NT2/D1 (cell line): ENCODE results near the gene MACF1.
"Not testable (repeated sequence)": the region's sequence is repeated elsewhere in the genome, so short reads cannot be mapped to it uniquely, and the experiment has no call there.

Source experiments
- DNase-seq: peaks from one replicate; pipeline ENCODE4 v3.0.0-alpha.2; 2011; ENCODE audit warnings: low read depth, low spot score
- H3K27me3 ChIP-seq: 2 replicates; pipeline ENCODE4 v1.6.0; 2011; ENCODE audit warnings: mild to moderate bottlenecking; ENCODE audit not compliant: insufficient read length, insufficient read depth
- H3K36me3 ChIP-seq: 2 replicates; pipeline ENCODE4 v1.6.1; 2011; ENCODE audit warnings: mild to moderate bottlenecking, low read length, mixed read lengths; ENCODE audit not compliant: insufficient read depth, insufficient read length
- H3K4me1 ChIP-seq: 2 replicates; pipeline ENCODE4 v1.5.1; 2011; ENCODE audit not compliant: insufficient read depth, insufficient read length
- H3K4me3 ChIP-seq: 2 replicates; pipeline ENCODE4 v1.5.1; 2011; ENCODE audit warnings: low read depth; ENCODE audit not compliant: insufficient read length
- H3K9ac ChIP-seq: 2 replicates; pipeline ENCODE4 v1.6.0; 2011; ENCODE audit warnings: low read depth; ENCODE audit not compliant: insufficient read length
- H3K9me3 ChIP-seq: 2 replicates; pipeline ENCODE4 v1.5.1; 2011; ENCODE audit warnings: mild to moderate bottlenecking, low read length; ENCODE audit not compliant: insufficient read depth
- SUZ12 ChIP-seq: IDR thresholded peaks from 2 replicates; pipeline ENCODE4 v1.6.1; 2011; ENCODE audit not compliant: insufficient read length, insufficient read depth; ENCODE audit errors: extremely low read depth
- YY1 ChIP-seq: IDR thresholded peaks from 2 replicates; pipeline ENCODE4 v1.6.1; 2011; ENCODE audit not compliant: insufficient read length, insufficient read depth
- ZNF274 ChIP-seq: IDR thresholded peaks from 2 replicates; pipeline ENCODE4 v1.6.1; 2011; ENCODE audit warnings: mild to moderate bottlenecking, low read depth, low read length

Gene MACF1

GRCh38 chr1:39195166-39196111 is 9.1 kb upstream of the MACF1 start:
- no peak for DNase-seq
- Histone ChIP-seq H3K9me3 (no peaks in the 10 kb centered on the region), H3K27me3 (no peaks in the 10 kb centered on the region), H3K4me3 (no peak overlapping the region), H3K9ac (no peak overlapping the region), H3K4me1 (peaks cover 7% of the 10 kb centered on the region), H3K36me3 (no peaks in the 10 kb centered on the region)
- TF ChIP-seq ZNF274, result no peak
- TF ChIP-seq SUZ12, result no peak
- no peak for TF ChIP-seq YY1

GRCh38 chr1:39196244-39197215 is 8.0 kb upstream of the MACF1 start:
- H3K9me3 ChIP-seq, result no peaks in the 10 kb centered on the region
- H3K4me1 ChIP-seq, result peaks cover 4% of the 10 kb centered on the region
- H3K9ac ChIP-seq, result no peak overlapping the region
- H3K4me3 ChIP-seq, result no peak overlapping the region
- H3K36me3 ChIP-seq, result no peaks in the 10 kb centered on the region
- no peak for DNase-seq
- TF ChIP-seq YY1, result no peak
- TF ChIP-seq ZNF274, result no peak
- no peak for TF ChIP-seq SUZ12
- no peaks in the 10 kb centered on the region for H3K27me3 ChIP-seq

- Histone ChIP-seq H3K4me3 (no peak overlapping the region), H3K9ac (no peak overlapping the region), H3K36me3 (no peaks in the 10 kb centered on the region), H3K27me3 (no peaks in the 10 kb centered on the region), H3K4me1 (peaks cover 5% of the 10 kb centered on the region), H3K9me3 (no peaks in the 10 kb centered on the region)
- TF ChIP-seq ZNF274, result no peak
- no peak for TF ChIP-seq SUZ12
- TF ChIP-seq YY1, result no peak
- DNase-seq, result no peak
These were observed 4.9 kb upstream of the MACF1 start for GRCh38 chr1:39199593-39199992.

GRCh38 chr1:39205102-39205780 is 746 bp downstream of the MACF1 start:
- Histone ChIP-seq H3K4me1 (peaks cover 8% of the 10 kb centered on the region), H3K9me3 (no peaks in the 10 kb centered on the region), H3K27me3 (no peaks in the 10 kb centered on the region), H3K4me3 (peak overlapping the region; percentile 3), H3K9ac (peak overlapping the region; percentile 53), H3K36me3 (no peaks in the 10 kb centered on the region)
- no peak for DNase-seq
- TF ChIP-seq ZNF274 (no peak), YY1 (no peak), SUZ12 (no peak)

- DNase-seq, result no peak
- peak overlapping the region; percentile 3 for H3K4me3 ChIP-seq
- no peaks in the 10 kb centered on the region for H3K36me3 ChIP-seq
- peaks cover 8% of the 10 kb centered on the region for H3K4me1 ChIP-seq
- no peaks in the 10 kb centered on the region for H3K9me3 ChIP-seq
- H3K27me3 ChIP-seq, result no peaks in the 10 kb centered on the region
- peak overlapping the region; percentile 53 for H3K9ac ChIP-seq
- no peak for TF ChIP-seq SUZ12
- TF ChIP-seq YY1, result no peak
- TF ChIP-seq ZNF274, result no peak
These were observed 1.4 kb downstream of the MACF1 start for GRCh38 chr1:39205781-39206464.

GRCh38 chr1:39208360-39208759 is 3.9 kb downstream of the MACF1 start:
- H3K4me3 ChIP-seq, H3K4me1 ChIP-seq: not testable (repeated sequence)

GRCh38 chr1:39210649-39211048 is 6.2 kb downstream of the MACF1 start:
- H3K9me3 ChIP-seq, result no peaks in the 10 kb centered on the region
- H3K4me3 ChIP-seq, result no peak overlapping the region
- no peak overlapping the region for H3K9ac ChIP-seq
- TF ChIP-seq ZNF274 (no peak), YY1 (no peak), SUZ12 (no peak)
- H3K27me3 ChIP-seq, result no peaks in the 10 kb centered on the region
- no peak for DNase-seq
- H3K4me1 ChIP-seq, result peaks cover 13% of the 10 kb centered on the region
- H3K36me3 ChIP-seq, result peaks cover 8% of the 10 kb centered on the region

More at GRCh38 chr1:39208360-39208759, 3.9 kb downstream of the MACF1 start:
- H3K36me3 ChIP-seq, H3K9ac ChIP-seq, H3K9me3 ChIP-seq, DNase-seq, H3K27me3 ChIP-seq: not testable (repeated sequence)
